NB4 (cell line): Measurements from ENCODE around the gene ZNF585A.

Experiments used
- DNase-seq: peaks from one replicate; pipeline ENCODE4 v3.0.0; 2010; ENCODE audit warnings: low read depth
- H3K4me3 ChIP-seq: one replicate; pipeline ENCODE4 v1.5.1; 2011; ENCODE audit warnings: mild to moderate bottlenecking, low read depth, low read length, moderate library complexity
- MYC ChIP-seq: IDR thresholded peaks from 2 replicates; pipeline ENCODE4 v1.6.1; 2011; ENCODE audit warnings: low read depth, low read length
- POLR2A ChIP-seq: IDR thresholded peaks from 2 replicates; pipeline ENCODE4 v1.6.1; 2011; ENCODE audit warnings: mild to moderate bottlenecking; ENCODE audit not compliant: insufficient read length; ENCODE audit errors: extremely low read depth
- TF ChIP-seq, protein P1 (sequence below): IDR thresholded peaks from one replicate; pipeline ENCODE4 v1.5.1; 2012; ENCODE audit warnings: low read depth, low read length
- TF ChIP-seq, protein P2 (sequence below): IDR thresholded peaks from 2 replicates; pipeline ENCODE4 v1.6.1; 2011; ENCODE audit warnings: low read depth, low read length

Gene ZNF585A

DNA sequence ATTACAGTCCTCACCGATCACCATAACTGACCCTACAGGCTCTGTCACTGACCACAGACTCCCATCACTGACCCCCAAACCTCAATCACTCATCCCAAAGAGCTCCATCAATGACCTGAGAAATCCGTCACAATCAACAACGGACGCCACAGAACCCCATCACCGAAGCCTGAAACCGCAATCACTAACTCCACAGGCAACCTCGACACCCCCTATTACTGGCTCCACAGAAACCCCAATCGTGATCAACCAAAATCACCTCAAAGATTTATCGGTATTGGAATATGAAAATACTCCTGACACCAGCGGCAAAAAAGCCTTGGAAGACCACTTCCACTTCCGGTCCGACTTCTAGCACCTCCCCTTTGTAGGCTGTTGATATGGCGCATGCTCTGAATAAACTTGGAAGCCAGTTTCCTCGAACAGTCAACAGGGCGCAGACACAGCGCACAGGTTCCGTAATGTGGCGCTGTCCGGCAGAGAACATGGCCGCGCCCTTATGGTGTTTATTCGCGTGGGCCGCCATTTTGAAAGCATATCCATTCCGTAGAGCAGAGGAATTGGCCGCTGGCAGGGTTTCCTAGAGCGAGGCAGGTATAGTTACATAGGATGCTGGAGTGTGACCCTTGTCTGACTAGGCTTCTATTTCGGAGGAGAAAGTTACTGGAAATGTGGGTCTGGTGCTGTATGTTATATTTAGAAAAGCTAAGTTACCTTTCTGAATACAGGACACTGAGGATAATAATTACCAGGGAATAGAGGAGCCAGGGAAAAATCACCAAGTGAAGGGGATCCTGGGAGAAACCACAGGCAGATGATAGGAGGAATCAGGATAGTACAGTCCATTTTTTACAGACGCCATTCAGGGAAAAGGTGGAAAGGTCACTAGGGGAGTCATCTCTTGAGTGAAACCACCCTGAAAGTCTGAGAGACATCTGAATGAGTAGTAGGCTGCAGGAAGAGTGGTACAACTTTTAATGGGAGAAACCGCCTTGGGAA lies at the start of gene ZNF585A:
Gene ZNF585A, minus strand, starts transcription at position 328 of the 999 bp plus-strand sequence. CDS start 2,785 bp downstream, outside the sequence.
- peak; percentile 93 for DNase-seq
- peak within 1 kb of the TSS; percentile 96 for H3K4me3 ChIP-seq
- TF ChIP-seq, protein P1, sequence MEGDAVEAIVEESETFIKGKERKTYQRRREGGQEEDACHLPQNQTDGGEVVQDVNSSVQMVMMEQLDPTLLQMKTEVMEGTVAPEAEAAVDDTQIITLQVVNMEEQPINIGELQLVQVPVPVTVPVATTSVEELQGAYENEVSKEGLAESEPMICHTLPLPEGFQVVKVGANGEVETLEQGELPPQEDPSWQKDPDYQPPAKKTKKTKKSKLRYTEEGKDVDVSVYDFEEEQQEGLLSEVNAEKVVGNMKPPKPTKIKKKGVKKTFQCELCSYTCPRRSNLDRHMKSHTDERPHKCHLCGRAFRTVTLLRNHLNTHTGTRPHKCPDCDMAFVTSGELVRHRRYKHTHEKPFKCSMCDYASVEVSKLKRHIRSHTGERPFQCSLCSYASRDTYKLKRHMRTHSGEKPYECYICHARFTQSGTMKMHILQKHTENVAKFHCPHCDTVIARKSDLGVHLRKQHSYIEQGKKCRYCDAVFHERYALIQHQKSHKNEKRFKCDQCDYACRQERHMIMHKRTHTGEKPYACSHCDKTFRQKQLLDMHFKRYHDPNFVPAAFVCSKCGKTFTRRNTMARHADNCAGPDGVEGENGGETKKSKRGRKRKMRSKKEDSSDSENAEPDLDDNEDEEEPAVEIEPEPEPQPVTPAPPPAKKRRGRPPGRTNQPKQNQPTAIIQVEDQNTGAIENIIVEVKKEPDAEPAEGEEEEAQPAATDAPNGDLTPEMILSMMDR = no peak
- TF ChIP-seq POLR2A = peak; percentile 42
- no peak for TF ChIP-seq MYC
- TF ChIP-seq, protein P2, sequence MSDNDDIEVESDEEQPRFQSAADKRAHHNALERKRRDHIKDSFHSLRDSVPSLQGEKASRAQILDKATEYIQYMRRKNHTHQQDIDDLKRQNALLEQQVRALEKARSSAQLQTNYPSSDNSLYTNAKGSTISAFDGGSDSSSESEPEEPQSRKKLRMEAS = peak; percentile 44

DNA sequence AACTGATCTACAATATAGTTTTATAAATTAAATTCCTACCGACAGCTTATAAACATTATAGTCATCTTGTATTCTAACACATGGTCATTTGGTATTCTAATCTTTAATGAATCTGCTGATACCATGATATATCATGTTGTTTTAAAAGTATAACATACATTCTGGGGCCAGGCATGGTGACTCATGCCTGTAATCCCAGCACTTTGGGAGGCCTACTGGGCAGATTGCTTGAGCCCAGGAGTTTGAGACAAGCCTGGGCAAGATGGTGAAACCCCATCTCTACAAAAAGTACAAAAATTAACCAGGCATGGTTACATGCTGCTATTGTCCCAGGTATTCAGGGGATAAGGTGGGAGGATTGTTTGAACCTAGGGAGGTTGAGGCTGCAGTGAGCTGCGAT lies 48.6 kb upstream of the ZNF585A start:
- H3K4me3 ChIP-seq = no peak overlapping the region
- no peak for DNase-seq
- TF ChIP-seq, protein P1 = no peak
- TF ChIP-seq, protein P2 = no peak
- TF ChIP-seq POLR2A (no peak), MYC (no peak)

DNA sequence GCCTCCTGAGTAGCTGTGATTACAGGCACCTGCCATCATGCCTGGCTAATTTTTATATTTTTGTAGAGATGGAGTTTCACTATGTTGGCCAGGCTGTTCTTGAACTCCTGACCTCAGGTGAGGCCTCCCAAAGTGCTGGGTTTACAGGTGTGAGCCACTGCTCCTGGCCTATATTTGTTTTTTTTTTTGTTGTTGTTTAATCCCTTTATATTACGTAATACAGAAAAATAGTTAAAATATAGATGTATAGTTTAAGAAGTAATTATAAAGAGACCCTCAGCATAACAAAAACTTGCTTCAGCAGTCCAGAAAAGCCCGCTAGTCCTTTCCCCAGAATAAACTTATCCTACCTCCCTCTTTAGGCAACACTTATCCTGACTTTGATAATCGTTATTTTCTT lies 47.9 kb upstream of the ZNF585A start:
- no peak for DNase-seq
- no peak overlapping the region for H3K4me3 ChIP-seq
- TF ChIP-seq MYC (no peak), POLR2A (no peak)
- TF ChIP-seq, protein P1 = no peak
- TF ChIP-seq, protein P2 = no peak

DNA sequence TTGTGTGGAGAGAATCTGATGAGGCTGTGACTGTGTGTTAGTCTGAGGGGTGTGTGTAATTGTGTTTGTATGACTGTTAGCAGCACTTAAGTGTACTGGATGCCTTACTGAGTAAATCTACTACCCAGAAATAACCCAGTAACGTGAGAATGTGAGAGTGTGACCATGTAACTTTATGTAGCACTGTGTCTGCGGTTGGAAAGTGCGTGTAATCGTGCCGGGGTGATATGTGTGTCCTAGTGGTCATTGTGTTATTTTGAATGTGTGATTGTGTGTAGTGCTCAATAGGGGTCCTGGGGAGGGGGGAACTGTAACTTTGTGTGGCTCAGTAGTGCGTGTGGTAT lies 46.1 kb upstream of the ZNF585A start:
- TF ChIP-seq, protein P2 = no peak
- TF ChIP-seq MYC = no peak
- peak; percentile 18 for DNase-seq
- peak overlapping the region; percentile 99 for H3K4me3 ChIP-seq

DNA sequence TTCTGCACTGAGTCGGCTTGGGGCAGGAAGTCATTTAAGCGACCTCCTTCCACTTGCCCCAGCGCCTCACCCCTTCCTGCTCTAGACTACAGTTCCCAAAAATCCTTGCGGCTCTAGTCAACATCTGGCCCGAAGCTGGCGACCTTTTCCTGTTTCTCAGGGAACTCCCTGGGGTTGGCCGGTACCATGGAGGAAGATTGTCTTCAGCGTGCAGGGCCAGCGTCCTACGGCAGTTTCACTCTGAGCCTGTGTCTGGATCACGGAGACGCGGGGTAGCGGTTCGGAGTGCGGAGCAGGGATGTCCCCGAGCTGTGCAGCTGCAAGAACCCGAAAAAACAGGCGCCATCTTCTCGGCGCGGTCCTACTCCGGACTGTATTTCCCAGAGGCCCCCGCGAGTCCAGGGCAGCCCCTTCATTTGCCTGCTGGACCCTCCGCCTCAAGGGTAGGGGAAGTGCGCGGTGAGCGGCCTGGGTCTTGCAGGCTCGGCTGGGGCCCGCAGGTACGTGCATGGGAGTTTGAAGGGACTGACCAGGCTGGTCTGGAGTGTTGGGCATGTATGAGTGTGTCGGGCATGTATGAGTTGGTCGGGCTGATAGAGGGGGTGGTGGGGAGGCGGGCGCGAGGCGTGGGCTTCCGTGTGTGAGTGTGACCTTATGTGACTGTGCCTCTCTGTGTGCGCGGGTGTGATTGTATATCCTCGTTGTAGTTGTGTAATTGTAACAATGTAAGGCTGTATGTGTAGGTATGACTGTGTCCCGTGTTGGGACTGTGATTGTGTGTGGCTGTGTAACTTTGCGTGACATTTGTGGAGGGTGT lies 45.5 kb upstream of the ZNF585A start, which contains the start of gene ZNF383:
Gene ZNF383, plus strand, starts transcription at position 440 of the 817 bp plus-strand sequence. CDS start 12,240 bp downstream, outside the sequence.
- TF ChIP-seq, protein P1 = no peak
- no peak for TF ChIP-seq MYC
- peak; percentile 47 for TF ChIP-seq POLR2A
- TF ChIP-seq, protein P2 = peak; percentile 9; the same call in 1 of the 2 replicates
- peak; percentile 92 for DNase-seq

DNA sequence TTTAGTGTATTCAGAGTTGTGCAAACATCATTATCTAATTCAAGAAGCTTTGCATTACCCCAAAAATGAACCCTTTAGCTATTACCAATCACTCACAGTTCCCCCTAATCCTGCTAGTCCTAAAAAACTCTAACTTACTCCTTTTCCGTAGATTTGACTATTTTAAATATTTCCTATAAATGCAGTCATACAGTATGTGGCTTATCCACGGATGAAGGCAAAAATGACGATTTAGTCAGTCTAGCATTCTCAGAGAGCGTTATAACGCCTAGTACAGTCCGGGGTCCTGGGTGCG lies 44.9 kb upstream of the ZNF585A start:
- no peak for DNase-seq
- H3K4me3 ChIP-seq = peak overlapping the region; percentile 99
- TF ChIP-seq, protein P1 = no peak
- TF ChIP-seq POLR2A = peak; percentile 41

More for the DNA sequence above, 45.5 kb upstream of the ZNF585A start, which contains the start of gene ZNF383:
- peak within 1 kb of the TSS; percentile 99 for H3K4me3 ChIP-seq
